Large intestine (tissue), 1 donor: ENCODE results near the gene GOLGA8J. TPM values are rescaled to one million over a fixed set of nuclear protein-coding genes. Genes with fewer than 3 reads are reported as not detected.

Experiments
- polyA plus RNA-seq: library from polyadenylated mRNA; unstranded; fragments of 120-200 nt; gene quantifications from one replicate; pipeline ENCODE4 v1.2.1, GENCODE V29; 2013

The GOLGA8J gene
- polyA plus RNA-seq, 1 donor, result 0.19 TPM

Other genes with a start within 250 kb of the GOLGA8J start
- gene GOLGA8T, start 52.1 kb downstream of the GOLGA8J start, polyA plus RNA-seq, result 0.75 TPM